SK-N-MC (cell line): ENCODE data around the gene SERPINE2.

ENCODE experiments used
- EZH2 ChIP-seq: fragments of 200-600 bp; sonication (generic); IDR thresholded peaks from one replicate; pipeline ENCODE4 v1.6.1; 2017; ENCODE audit warnings: antibody characterized with exemption
- FOXP2 ChIP-seq: optimal IDR thresholded peaks from 2 replicates; pipeline ENCODE3; 2011; ENCODE audit warnings: mild to moderate bottlenecking, moderate library complexity; ENCODE audit not compliant: insufficient read depth; ENCODE audit errors: extremely low read length, control extremely low read depth
- POLR2AphosphoS5 ChIP-seq: IDR thresholded peaks from 2 replicates; pipeline ENCODE4 v1.6.1; 2012; ENCODE audit warnings: mild to moderate bottlenecking, low read depth, low read length, borderline replicate concordance

DNA sequence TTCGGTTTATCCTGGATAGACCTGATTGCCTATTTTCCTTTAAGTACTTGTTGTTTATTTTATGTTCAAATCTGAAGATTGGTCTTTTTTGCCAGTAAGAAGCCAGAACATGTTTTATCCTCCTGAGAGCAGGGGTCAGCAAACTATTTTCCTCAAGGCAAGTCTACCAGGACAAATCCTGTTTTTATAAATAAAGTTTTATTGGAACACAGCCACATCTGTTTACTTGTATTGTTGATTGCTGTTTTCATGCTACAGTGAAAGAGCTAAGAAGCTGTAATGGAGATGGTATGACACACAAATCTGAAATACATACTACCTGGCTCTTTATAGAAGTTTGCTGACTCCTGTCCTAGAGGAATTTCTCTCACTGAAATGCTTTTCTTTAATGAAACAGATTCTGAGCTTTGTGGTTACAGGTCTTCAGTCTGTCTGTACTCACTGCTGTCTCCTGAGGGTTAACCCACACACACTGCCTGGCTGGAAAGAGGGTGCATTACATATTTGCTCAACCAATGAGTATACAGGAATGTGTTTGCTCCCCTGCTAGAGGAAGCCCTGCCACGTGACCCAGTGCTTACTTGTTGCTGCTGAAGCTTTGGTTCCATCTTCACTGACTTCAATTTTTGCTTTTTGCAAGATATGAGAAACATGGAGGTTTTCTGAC lies 59.2 kb downstream of the SERPINE2 start:
- TF ChIP-seq EZH2 (no peak), POLR2AphosphoS5 (no peak), FOXP2 (no peak)
